CD4-positive, alpha-beta T cell (primary cell): Measurements from ENCODE around the gene MLXIP. TPM values are rescaled to one million over a fixed set of nuclear protein-coding genes. Genes with fewer than 3 reads are reported as not detected.

Source experiments
- ATAC-seq: fragments of 200-7000 bp; cut with Tn5 transposase; one replicate; pipeline ENCODE4 v1.10.0; 2022; ENCODE audit warnings: mild to moderate bottlenecking; ENCODE audit not compliant: poor library complexity
- CTCF ChIA-PET: fragments of 350-600 bp; sonication (Branson Sonifier 250); formaldehyde crosslinking; loops from one replicate; lab custom pipeline; 2021; ENCODE audit warnings: antibody characterized with exemption, inconsistent platforms; lab: Charles Lee
- POLR2A ChIA-PET: fragments of 350-600 bp; sonication (Branson Sonifier 250); formaldehyde crosslinking; loops from one replicate; lab custom pipeline; 2021; ENCODE audit warnings: antibody characterized with exemption, inconsistent platforms; lab: Charles Lee
- DNase-seq, 14 experiments: peaks; one replicate each; pipeline ENCODE4 v3.0.0-alpha.2; 2013 to 2020; ENCODE audit warnings: mixed read lengths in 2 of 14
- H3K27ac ChIP-seq, 2 donors: one replicate each; pipeline versions ENCODE4 v1.5.1 to v1.7.0; 2013; ENCODE audit warnings: low read length in 2 of 2, low read depth in 1 of 2, mild to moderate bottlenecking in 1 of 2
- H3K27me3 ChIP-seq, 2 experiments: 1 replicate in 1 of 2; 2 replicates in 1 of 2; pipeline versions ENCODE4 v1.6.1 to v1.7.0; 2013; ENCODE audit warnings: low read length in 2 of 2, control low read depth in 1 of 2, mild to moderate bottlenecking in 1 of 2, moderate library complexity in 1 of 2; ENCODE audit not compliant: insufficient read depth in 2 of 2, control insufficient read depth in 1 of 2
- H3K36me3 ChIP-seq: one replicate; pipeline ENCODE4 v1.6.1; 2013; ENCODE audit warnings: low read length, control low read depth; ENCODE audit not compliant: insufficient read depth
- H3K4me1 ChIP-seq: one replicate; pipeline ENCODE4 v1.6.1; 2013; ENCODE audit warnings: low read length, control low read depth; ENCODE audit not compliant: insufficient read depth
- H3K4me3 ChIP-seq: one replicate; pipeline ENCODE4 v1.5.1; 2013; ENCODE audit warnings: mild to moderate bottlenecking, low read length, moderate library complexity
- H3K9me3 ChIP-seq, 2 experiments: 1 replicate in 1 of 2; 2 replicates in 1 of 2; pipeline versions ENCODE4 v1.6.1 to v1.7.0; 2013; ENCODE audit warnings: low read length in 2 of 2, mild to moderate bottlenecking in 2 of 2, control low read depth in 1 of 2, moderate library complexity in 1 of 2; ENCODE audit not compliant: control insufficient read depth in 1 of 2, insufficient read depth in 1 of 2
- H3K27ac Mint-ChIP-seq: one replicate; pipeline ENCODE4 v1.8.0; 2020; ENCODE audit warnings: mixed read lengths
- H3K27me3 Mint-ChIP-seq: one replicate; pipeline ENCODE4 v1.8.0; 2021; ENCODE audit warnings: mixed read lengths
- H3K36me3 Mint-ChIP-seq: one replicate; pipeline ENCODE4 v1.8.0; 2021; ENCODE audit warnings: low read depth, mixed read lengths
- H3K4me1 Mint-ChIP-seq: one replicate; pipeline ENCODE4 v1.8.0; 2021; ENCODE audit warnings: low read depth, mixed read lengths
- H3K4me3 Mint-ChIP-seq: one replicate; pipeline ENCODE4 v1.8.0; 2020; ENCODE audit warnings: mild to moderate bottlenecking, mixed read lengths
- H3K9me3 Mint-ChIP-seq: one replicate; pipeline ENCODE4 v1.8.0; 2020; ENCODE audit warnings: mixed read lengths
- intact Hi-C, 2 experiments: fragments of 100-400 bp; cut with DNase I in 1 of 2; cut with micrococcal nuclease in 1 of 2; formaldehyde crosslinking; loops; one replicate each; pipeline versions ENCODE4 v1.15.1 to v1.9.0; 2023 to 2025; cut with DNase I, micrococcal nuclease
- total RNA-seq, 174 experiments: library from RNA in 2 of 174; stranded (reverse) in 2 of 174; gene quantifications; one replicate each; pipeline ENCODE4 v1.2.3 and lab custom pipeline; 2021 to 2026
- TF ChIP-seq, protein P1 (sequence below): fragments of 200-600 bp; IDR thresholded peaks from one replicate; pipeline ENCODE4 v1.8.0; 2022; ENCODE audit warnings: antibody characterized with exemption, mild to moderate bottlenecking

Gene MLXIP
- total RNA-seq, 2 experiments from 2014 or later, result 98.0 to 99.3 TPM

DNA sequence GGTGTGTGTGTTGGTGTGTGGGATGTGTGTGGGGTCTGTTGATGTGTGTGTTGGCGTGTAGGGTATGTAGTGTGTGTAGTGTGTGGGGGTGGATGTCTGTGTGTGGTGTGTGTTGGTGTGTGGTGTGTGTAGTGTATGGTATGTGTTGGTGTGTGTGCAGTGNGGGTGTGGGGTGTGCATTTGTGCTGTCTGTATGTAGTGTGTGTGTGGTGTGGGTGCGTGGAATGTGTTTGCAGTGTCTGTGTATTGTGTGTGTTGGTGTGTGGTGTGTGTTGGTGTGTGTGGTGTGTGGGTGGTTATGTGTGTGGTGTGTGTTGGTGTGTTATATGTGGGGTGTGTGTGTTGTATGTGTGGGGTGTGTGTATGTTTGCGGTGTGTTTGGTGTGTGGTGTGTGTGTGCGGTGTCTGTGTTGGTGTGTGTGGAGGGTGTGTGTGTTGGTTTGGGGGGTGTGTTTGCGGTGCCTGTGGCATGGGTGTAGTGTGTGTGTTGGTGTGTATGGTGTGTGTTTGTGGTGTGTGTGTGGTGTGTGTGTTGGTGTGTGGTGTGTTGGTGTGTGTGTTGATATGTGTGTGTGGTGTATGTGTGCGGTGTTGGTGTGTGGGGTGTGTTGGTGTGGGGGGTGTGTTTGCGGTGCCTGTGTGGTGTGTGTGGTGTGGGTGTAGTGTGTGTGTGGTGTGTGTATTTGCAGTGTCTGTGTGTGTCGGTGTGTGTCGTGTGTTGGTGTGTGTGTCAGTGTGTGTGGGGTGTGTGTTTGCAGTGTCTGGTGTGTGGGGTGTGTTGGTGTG lies 14.7 kb downstream of the MLXIP start:
- H3K27ac ChIP-seq, result peak overlapping the region in 1 of 2 donors; percentile 0
- ChIA-PET CTCF (no interaction called here), POLR2A (no interaction called here)
- Mint-ChIP-seq H3K9me3 (no peaks in the 10 kb centered on the region), H3K4me1 (peaks cover 39% of the 10 kb centered on the region), H3K36me3 (peaks cover 12% of the 10 kb centered on the region), H3K27me3 (no peaks in the 10 kb centered on the region), H3K27ac (no peak overlapping the region), H3K4me3 (no peak overlapping the region)
- no peak for DNase-seq
- peaks cover 75% of the 10 kb centered on the region for H3K4me1 ChIP-seq
- intact Hi-C loops, result no loop called here
- no peak for ATAC-seq
- H3K4me3 ChIP-seq, result no peak overlapping the region
- TF ChIP-seq, protein P1, sequence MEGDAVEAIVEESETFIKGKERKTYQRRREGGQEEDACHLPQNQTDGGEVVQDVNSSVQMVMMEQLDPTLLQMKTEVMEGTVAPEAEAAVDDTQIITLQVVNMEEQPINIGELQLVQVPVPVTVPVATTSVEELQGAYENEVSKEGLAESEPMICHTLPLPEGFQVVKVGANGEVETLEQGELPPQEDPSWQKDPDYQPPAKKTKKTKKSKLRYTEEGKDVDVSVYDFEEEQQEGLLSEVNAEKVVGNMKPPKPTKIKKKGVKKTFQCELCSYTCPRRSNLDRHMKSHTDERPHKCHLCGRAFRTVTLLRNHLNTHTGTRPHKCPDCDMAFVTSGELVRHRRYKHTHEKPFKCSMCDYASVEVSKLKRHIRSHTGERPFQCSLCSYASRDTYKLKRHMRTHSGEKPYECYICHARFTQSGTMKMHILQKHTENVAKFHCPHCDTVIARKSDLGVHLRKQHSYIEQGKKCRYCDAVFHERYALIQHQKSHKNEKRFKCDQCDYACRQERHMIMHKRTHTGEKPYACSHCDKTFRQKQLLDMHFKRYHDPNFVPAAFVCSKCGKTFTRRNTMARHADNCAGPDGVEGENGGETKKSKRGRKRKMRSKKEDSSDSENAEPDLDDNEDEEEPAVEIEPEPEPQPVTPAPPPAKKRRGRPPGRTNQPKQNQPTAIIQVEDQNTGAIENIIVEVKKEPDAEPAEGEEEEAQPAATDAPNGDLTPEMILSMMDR, result no peak
- peaks cover 2% of the 10 kb centered on the region for H3K36me3 ChIP-seq
- H3K27me3 ChIP-seq, result no peaks in the 10 kb centered on the region
- no peaks in the 10 kb centered on the region for H3K9me3 ChIP-seq

DNA sequence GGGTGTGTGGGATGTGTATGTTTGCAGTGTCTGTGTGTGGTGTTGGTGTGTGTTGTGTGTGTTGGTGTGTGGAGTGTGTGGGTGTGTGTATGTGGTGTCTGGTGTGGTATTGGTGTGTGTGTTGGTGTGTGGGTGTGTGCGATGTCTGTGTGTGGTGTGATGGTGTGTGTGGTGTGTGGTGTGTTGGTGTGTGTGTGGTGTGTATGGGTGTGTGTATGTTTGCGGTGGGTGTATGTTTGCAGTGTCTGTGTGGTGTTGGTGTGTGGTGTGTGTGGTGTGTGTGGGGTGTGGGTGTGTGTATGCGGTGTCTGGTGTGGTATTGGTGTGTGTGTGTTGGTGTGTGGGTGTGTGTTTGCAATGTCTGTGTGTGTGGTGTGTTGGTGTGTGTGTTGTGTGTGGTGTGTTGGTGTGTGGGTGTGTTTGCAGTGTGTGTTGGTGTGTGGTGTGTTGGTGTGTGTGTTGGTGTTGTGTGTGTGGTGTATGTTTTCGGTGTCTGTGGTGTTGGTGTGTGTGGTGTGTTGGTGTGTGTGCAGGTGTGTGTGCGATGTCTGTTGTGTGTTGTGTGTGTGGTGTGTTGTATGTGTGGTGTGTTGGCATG lies 15.7 kb downstream of the MLXIP start:
- DNase-seq (no peak), ATAC-seq (no peak)
- Mint-ChIP-seq H3K9me3 (no peaks in the 10 kb centered on the region), H3K27me3 (no peaks in the 10 kb centered on the region), H3K4me1 (peaks cover 39% of the 10 kb centered on the region), H3K27ac (no peak overlapping the region), H3K4me3 (no peak overlapping the region), H3K36me3 (peaks cover 9% of the 10 kb centered on the region)
- Histone ChIP-seq H3K4me1 (peaks cover 75% of the 10 kb centered on the region), H3K27ac (peak overlapping the region in 1 of 2 donors; percentile 42), H3K27me3 (no peaks in the 10 kb centered on the region), H3K4me3 (no peak overlapping the region), H3K36me3 (no peaks in the 10 kb centered on the region), H3K9me3 (no peaks in the 10 kb centered on the region)
- intact Hi-C loops, result no loop called here
- POLR2A ChIA-PET, result no interaction called here
- TF ChIP-seq, protein P1, result no peak
- CTCF ChIA-PET, result no interaction called here

DNA sequence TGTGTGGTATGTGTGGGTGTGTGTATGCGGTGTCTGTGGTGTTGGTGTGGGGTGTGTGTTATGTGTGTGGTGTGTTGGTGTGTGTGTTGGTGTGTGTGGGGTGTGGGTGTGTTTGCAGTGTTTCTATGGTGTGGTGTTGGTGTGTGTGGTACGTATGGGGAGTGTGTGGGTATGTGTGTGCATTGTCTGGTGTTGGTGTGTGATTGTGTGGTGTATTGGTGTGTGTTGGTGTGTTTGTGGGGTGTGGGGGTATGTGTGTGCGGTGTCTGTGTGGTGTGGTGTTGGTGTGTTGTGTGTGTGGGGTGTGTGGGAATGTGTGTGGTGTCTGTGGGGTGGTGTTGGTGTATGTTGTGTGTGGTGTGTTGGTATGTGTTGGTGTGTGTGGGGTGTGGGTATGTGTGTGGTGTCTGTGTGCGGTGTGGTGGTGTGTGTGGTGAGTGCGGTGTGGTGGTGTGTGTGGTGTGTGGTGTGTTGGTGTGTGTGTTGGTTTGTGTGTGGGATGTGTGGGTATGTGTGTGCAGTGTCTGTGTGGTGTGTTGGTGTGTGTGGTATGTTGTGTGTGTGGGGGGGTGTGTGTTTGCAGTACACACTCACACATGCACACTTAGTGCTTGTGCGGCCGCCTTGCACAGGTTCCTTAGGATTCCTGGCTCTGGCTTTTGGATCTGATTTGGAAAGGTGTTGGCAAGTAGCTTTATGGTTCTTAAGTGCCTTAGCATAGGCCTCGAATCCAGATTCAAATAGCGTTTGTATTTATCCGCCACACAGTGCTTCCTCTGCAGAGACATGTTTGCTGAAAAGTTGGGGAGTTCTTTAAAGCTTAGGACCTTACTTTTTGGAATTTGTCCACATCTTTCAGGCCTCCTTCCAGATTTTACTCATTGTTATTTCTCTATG lies 16.4 kb downstream of the MLXIP start:
- Mint-ChIP-seq H3K4me1 (peaks cover 39% of the 10 kb centered on the region), H3K27ac (no peak overlapping the region), H3K4me3 (no peak overlapping the region), H3K36me3 (peaks cover 5% of the 10 kb centered on the region), H3K27me3 (no peaks in the 10 kb centered on the region), H3K9me3 (no peaks in the 10 kb centered on the region)
- ATAC-seq (no peak), DNase-seq (no peak)
- intact Hi-C loops, result no loop called here
- Histone ChIP-seq H3K4me1 (peaks cover 78% of the 10 kb centered on the region), H3K36me3 (no peaks in the 10 kb centered on the region), H3K9me3 (no peaks in the 10 kb centered on the region), H3K4me3 (no peak overlapping the region), H3K27ac (peak overlapping the region in 1 of 2 donors; percentile 42), H3K27me3 (no peaks in the 10 kb centered on the region)
- TF ChIP-seq, protein P1, result no peak
- ChIA-PET POLR2A (interaction anchor here (0.7 to 9.3 kb wide), 5 partner anchors 9 to 27 kb away, joined by 3 to 110 read pairs (median 4); partner anchors contain the start of gene MLXIP), CTCF (interaction anchor here (0.6 to 1.1 kb wide), 3 partner anchors 11 to 40 kb away, joined by 3 to 5 read pairs (median 3); no protein-coding TSS in a partner anchor)
